ENCODE results near the gene ENTREP1.
"Not testable (repeated sequence)": the region's sequence is repeated elsewhere in the genome, so short reads cannot be mapped to it uniquely, and the experiment has no call there.

ENTREP1 gene, protein sequence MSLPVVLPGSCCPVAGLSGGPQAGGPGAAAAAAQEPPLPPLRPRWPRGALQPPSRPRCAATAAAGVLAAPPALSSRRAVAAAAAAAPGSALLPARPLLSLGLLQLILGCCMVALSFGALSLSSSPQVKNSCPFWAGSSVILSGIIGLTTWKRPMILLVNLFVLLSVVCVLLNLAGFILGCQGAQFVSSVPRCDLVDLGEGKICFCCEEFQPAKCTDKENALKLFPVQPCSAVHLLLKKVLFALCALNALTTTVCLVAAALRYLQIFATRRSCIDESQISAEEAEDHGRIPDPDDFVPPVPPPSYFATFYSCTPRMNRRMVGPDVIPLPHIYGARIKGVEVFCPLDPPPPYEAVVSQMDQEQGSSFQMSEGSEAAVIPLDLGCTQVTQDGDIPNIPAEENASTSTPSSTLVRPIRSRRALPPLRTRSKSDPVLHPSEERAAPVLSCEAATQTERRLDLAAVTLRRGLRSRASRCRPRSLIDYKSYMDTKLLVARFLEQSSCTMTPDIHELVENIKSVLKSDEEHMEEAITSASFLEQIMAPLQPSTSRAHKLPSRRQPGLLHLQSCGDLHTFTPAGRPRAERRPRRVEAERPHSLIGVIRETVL

DNA sequence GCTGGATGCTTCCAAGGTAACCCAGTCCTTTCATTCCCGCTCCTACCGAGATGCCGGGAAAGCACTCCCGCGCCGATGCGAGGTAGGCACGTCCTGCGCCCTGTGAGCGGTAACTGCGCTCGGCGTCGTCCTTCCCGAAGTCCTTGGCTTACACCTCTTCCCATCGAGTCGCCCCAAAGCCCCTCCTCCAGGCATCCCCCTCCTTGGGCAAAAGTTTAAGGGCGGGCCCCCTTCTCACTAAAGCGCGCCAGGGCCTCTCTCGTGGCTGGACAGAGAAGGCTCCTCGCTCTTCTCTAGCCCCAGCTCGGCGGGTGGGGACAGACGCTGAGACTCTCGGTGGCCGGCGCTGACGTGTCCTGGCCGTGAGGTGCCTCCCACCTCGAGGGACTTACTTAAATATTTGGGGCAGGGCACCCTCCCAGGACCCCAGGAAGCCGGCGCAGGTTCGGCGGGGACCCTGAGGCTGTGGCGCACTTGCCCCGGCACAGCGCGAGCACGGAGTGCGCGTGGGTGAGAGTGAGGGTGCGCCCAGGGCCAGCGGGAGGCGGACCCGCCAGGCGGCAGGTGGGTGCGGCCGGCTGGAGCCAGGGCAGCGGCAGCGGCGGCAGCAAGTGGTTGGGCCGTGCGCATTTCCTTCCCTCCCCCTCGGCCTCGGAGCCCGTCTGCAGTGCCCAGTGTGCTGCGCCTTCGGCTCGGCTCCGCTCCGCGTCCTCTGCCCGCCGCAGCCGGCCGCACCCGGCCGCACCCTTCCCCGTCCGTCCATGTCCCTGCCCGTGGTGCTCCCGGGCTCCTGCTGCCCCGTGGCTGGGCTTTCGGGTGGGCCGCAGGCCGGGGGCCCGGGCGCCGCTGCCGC is at the start of gene ENTREP1:
Gene ENTREP1 (plus strand): TSS at position 667 of the 853 bp plus-strand sequence. CDS start 95 bp downstream, at position 762.
- DNase-seq (ENCODE audit: low read depth) = peak; percentile 22

DNA sequence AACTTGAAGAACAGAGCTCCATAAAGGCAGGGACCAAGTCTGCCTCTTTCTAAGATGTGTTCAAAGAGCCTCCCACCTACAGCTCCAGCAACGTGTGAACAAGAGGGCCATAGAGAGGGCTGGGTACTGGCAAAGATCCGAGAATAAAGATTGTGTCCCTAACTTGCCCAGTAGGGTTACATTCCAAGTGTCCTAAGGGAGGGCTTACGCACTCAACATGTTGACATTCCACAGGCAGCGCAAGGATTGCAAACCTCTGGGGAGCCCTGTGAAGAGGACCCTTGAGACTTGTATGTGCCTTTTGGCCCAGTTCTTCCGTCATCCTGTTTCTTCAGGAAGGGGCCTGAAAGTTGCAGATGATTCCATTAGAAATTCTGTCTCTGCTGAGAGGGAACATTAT is 48.2 kb upstream of the ENTREP1 start:
- DNase-seq (ENCODE audit: low read depth) = no peak

DNA sequence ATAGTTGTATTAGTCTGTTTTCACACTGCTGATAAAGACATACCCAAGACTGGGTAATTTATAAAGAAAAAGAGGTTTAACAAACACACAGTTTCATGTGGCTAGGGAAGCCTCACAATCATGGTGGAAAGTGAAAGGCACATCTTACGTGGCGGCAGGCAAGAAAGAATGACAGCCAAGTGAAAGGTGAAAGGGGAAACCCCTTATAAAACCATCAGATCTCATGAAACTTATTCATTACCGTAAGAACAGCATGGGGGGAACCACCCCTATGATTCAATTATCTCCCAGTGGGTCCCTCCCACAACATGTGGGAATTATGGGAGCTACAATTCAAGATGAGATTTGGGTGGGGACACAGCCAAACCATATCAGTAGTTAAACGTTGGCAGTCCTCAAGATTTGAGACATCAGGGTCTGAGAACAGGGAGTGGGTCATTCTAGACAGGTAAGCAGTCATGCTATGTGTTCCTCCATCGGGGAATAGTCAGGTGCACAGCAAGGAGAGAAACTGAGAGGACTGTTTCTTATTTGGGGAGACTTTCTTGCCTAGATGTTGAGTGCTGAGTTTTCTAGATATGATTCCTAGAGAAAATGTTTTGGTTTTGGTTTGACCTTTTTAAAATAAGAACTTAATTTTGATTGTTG is 45.8 kb upstream of the ENTREP1 start:
- no peak for DNase-seq (ENCODE audit: low read depth)

DNA sequence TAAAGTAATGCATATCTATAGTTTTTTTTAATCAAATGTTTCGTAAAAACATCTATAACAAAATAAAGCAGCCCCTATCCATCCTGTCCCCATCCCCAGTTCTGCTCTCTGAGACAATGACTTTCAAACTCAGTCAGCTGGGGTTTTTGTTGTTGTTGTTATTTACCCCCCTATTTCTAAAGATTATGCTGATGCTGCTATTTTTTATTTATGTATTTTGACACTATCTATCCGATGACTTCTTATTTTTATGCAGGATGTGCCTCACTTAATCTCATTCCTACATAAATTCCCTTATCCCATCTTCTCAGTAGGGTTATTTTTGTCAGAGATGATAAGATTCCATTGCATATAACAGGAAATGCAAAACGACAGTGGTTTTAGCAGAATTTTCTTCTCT is 45.3 kb upstream of the ENTREP1 start:
- no peak for DNase-seq (ENCODE audit: low read depth)

DNA sequence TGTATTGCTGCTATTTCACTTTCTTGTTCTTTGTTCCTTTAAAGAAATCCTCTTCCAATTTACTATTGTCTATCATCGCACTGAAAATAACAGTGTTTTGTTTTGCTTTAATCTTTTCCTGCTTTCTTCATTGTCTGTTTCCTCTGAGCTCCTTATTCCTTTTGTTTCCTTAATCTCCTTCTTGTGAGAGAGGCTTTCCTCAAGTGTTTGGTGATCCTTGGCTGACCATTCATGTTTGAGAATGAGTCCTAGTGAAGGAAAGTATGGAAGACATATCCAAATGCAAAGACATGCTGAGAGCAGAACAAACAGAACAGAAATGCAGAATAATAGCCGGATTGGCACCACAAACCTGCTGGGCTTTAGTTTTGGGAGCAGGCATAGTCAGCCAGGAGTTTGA is 42.0 kb upstream of the ENTREP1 start:
- DNase-seq (ENCODE audit: low read depth) = no peak

GRCh38 chr9:69292078-69292477 is 32.9 kb upstream of the ENTREP1 start:
- DNase-seq (ENCODE audit: low read depth) = no peak

DNA sequence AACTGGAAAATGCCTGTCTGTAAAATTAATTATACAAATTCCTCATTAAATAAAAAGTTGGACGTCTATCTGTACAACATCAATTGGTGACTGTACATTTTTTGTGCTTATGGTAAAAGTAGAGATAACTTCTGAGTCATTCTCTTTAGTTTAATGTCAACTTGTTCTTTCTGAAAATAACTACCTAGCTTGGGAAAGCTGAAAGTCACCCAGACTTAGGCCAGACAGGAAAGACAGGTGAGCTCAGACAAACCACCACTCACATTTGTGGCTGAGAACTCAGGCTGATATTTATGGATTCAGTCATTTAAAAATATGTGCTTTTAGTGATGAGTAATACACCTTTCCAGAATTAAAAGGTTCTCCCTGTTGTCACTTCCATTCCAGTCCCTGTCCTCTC is 31.9 kb upstream of the ENTREP1 start:
- DNase-seq (ENCODE audit: low read depth) = no peak

DNA sequence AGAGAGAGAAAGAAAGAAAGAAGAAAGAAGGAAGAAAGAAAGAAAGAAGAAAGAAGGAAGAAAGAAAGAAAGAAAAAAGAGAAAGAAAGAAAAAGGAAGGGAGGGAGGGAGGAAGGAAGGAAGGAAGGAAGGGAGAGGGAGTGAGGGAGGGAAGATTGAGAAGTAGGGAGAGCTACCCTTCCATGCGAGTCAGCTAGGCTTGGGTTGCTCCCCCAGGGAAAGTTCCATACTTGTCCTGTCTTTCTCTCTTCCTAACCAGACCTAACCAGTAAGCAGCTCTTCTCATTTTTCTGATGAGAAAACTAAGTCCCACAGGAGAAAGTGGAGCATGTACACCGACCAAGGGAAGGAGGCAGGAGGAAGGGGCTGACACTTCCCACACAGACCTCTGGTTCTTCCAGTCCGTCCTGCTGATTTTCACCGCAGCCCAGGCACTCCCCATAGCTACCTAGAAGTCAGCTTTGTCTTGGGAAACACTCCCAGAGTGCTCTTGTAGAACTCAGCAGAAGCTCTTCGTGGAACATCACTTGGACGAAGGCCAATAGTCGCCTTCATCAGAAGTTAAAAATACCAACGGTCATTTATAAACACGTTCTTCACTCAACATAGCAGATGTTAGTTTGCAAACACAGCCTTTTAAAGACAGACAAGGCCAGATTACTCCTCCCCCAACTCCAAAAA is 29.0 kb upstream of the ENTREP1 start:
- DNase-seq (ENCODE audit: low read depth) = no peak

- DNase-seq (ENCODE audit: low read depth) = no peak
Observed at GRCh38 chr9:69297300-69297980, 27.6 kb upstream of the ENTREP1 start.

DNA sequence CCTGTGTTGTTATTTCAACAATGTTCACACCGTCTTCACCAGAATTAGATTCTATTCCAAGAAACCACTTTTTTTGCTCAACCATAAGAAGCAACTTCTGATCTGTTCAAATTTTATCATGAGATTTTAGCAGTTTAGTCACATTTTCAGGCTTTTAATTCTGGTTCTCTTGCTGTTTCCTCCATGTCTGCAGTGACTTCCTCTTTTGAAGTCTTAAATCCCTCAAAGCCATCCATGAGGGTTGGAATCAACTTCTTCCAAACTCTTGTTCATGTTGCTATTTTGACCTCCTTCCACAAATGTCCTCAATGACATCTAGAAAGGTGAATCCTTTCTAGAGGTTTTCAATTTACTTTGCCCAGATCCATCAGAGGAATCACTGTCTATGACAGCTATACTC is 25.7 kb upstream of the ENTREP1 start:
- DNase-seq (ENCODE audit: low read depth) = no peak

DNA sequence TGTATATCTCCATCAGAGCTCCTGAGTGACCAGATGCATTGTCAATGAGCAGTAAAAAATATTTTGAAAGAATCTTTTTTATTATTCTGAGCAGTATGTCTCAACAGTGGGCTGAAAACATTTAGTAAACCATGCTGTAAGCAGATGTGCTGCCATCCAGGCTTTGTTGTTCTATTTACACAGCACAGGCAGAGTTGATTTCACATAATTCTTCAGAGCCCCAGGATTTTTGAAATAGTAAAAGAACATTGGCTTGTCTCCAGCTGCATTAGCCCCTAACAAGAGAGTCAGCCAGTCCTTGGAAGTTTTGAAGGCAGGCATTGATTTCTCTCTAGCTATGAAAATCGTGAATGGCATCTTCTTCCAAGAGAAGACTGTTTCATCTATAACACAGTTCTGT is 25.2 kb upstream of the ENTREP1 start:
- DNase-seq (ENCODE audit: low read depth) = no peak

GRCh38 chr9:69303331-69303730 is 21.7 kb upstream of the ENTREP1 start:
- DNase-seq (ENCODE audit: low read depth) = no peak

GRCh38 chr9:69306895-69307445 is 18.0 kb upstream of the ENTREP1 start:
- DNase-seq (ENCODE audit: low read depth) = not testable (repeated sequence)

- DNase-seq (ENCODE audit: low read depth) = peak; percentile 65
Observed at GRCh38 chr9:69307446-69308205, 17.4 kb upstream of the ENTREP1 start.

DNA sequence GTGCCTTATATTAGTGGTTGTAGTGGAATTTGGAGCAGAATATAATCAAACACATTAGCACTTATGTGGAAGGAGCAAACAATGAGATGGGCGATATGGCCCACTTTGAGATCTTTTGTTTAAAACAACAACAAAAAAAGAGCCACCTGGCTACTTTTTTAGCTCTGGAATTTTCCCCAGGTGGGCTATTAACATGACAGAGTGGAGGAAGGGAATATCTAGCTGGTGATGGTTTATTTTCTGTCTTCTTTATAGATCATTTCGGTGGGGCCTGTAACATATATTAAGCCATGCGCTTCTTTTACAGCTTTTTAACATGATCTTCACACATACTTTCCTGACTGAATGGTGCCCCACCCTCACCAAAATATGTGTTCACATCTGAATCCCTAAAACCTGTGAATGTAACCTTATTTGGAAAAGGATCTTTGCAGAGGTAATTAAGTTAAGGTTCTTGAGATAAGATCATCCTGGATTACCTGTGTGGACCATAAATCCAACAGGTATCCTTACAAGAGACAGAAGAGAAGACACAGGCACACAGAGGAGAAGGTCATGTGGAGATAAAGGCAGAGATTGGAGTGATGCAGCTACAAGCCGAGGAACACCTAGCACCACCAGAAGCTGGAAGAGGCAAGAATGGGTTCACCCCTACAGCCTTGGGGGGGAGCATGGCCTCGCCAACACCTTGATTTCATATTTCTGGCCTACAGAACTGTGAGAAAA is 16.6 kb upstream of the ENTREP1 start:
- DNase-seq (ENCODE audit: low read depth) = no peak

DNA sequence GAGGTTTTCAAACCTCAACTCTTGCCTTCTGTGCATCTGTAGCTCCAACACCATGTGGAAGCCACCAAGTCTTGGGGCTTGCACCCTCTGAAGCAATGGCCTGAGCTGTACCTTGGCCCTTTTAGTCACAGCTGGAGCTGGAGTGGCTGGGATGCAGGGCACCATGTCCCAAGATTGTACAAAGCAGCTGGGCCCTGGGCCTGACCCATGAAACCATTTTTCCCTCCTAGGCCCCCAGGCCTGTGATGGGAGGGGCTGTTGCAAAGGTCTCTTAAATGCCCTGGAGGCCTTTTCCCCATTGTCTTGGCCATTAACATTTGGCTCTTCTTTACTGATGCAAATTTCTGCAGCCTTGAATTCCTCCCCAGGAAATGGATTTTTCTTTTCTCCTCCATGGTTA is 11.8 kb upstream of the ENTREP1 start:
- DNase-seq (ENCODE audit: low read depth) = no peak

DNA sequence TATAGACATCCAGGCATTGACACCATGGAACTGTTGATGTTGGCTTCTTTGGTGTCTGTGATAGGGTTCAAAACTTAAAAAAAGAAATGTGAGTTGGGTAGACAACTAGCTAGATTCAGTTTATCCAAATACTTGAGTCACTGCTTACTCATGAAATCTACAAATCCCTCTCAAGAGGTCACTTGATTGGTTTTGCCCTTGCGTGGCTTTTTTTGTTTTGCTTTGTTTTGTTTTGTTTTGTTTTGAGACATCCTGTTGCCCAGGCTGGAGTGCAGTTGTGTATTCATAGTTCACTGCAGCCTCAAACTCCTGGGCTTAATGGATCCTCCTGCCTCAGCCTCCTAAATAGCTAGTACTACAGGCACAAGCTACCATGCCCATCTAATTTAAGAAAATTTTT is 10.5 kb upstream of the ENTREP1 start:
- DNase-seq (ENCODE audit: low read depth) = no peak

- no peak for DNase-seq (ENCODE audit: low read depth)
Observed at GRCh38 chr9:69317081-69317480, 7.9 kb upstream of the ENTREP1 start.

DNA sequence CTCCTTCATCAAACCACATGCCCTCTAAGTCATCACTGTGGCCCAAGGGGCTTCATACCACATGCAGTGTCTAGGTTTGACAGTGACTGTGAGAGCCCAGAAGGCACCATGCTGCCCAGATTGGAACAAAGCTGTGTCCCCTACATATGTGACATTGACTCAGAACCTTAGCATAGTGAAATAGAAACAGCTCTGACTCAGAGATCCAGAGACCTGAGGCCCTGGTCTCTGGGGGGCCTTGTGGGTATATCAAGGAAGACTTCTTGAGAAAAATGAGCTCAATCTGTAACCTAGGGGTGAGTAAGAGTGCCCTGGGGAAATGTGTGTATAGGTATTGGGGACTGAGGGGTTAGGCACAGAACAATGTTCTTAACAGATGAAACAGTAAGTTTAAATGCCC is 7.1 kb upstream of the ENTREP1 start:
- no peak for DNase-seq (ENCODE audit: low read depth)

Data from iris pigment epithelial cell (primary cell).